HTR-8/SVneo (cell line): Measurements from ENCODE around the gene SLC35B2.

Experiments used
- DNase-seq: peaks from one replicate; pipeline ENCODE4 v3.0.0; 2011; ENCODE audit warnings: low spot score, mixed read lengths; ENCODE audit not compliant: insufficient read length
- FAIRE-seq: peaks from 2 replicates; lab custom pipeline; 2011; peaks lifted over from hg19 to GRCh38; lab: Jason Lieb, UNC

SLC35B2 gene

GRCh38 chr6:44257025-44257752 is at the start of gene SLC35B2:
SLC35B2 (minus strand) TSS chr6:44257528; CDS start chr6:44257410, 118 bp downstream.
- peak; percentile 33 for FAIRE-seq
- DNase-seq = peak; percentile 75

- DNase-seq (no peak), FAIRE-seq (no peak)
Measured at GRCh38 chr6:44306710-44307109, 49.4 kb upstream of the SLC35B2 start.

- FAIRE-seq (no peak), DNase-seq (no peak)
Measured at GRCh38 chr6:44305200-44305725, 47.9 kb upstream of the SLC35B2 start.

- DNase-seq (peak; percentile 48), FAIRE-seq (no peak)
Measured at GRCh38 chr6:44304282-44305199, 47.2 kb upstream of the SLC35B2 start.

GRCh38 chr6:44303842-44304241 is 46.5 kb upstream of the SLC35B2 start:
- DNase-seq (no peak), FAIRE-seq (no peak)

GRCh38 chr6:44302856-44303255 is 45.5 kb upstream of the SLC35B2 start:
- DNase-seq = no peak
- FAIRE-seq = no peak

GRCh38 chr6:44301782-44302564 is 44.6 kb upstream of the SLC35B2 start:
- FAIRE-seq (no peak), DNase-seq (no peak)

- DNase-seq = no peak
- no peak for FAIRE-seq
Measured at GRCh38 chr6:44301106-44301505, 43.8 kb upstream of the SLC35B2 start.

GRCh38 chr6:44300292-44300823 is 43.0 kb upstream of the SLC35B2 start:
- FAIRE-seq = no peak

GRCh38 chr6:44298864-44299263 is 41.5 kb upstream of the SLC35B2 start:
- DNase-seq = no peak
- FAIRE-seq = no peak

More at GRCh38 chr6:44300292-44300823, 43.0 kb upstream of the SLC35B2 start:
- no peak for DNase-seq

- FAIRE-seq = peak; percentile 9
- no peak for DNase-seq
Measured at GRCh38 chr6:44298055-44298803, 40.9 kb upstream of the SLC35B2 start.

GRCh38 chr6:44297063-44298038 is 40.0 kb upstream of the SLC35B2 start:
- FAIRE-seq = peak; percentile 72
- no peak for DNase-seq

- DNase-seq = no peak
- no peak for FAIRE-seq
Measured at GRCh38 chr6:44294832-44295791, 37.8 kb upstream of the SLC35B2 start.

GRCh38 chr6:44292661-44293365 is 35.5 kb upstream of the SLC35B2 start:
- FAIRE-seq = no peak
- DNase-seq = no peak

GRCh38 chr6:44291841-44292240 is 34.5 kb upstream of the SLC35B2 start:
- DNase-seq = no peak
- FAIRE-seq = no peak

- FAIRE-seq (peak; percentile 38), DNase-seq (no peak)
Measured at GRCh38 chr6:44289726-44290260, 32.5 kb upstream of the SLC35B2 start.
